Glutamatergic neuron (in vitro differentiated cells): Measurements from ENCODE around the gene ANKRD26. TPM values are rescaled to one million over a fixed set of nuclear protein-coding genes. Genes with fewer than 3 reads are reported as not detected.

Experiments
- DNase-seq: peaks from one replicate; pipeline ENCODE4 v3.0.0; 2022
- H3K27ac Mint-ChIP-seq: one replicate; pipeline ENCODE4 v1.8.0; 2020; ENCODE audit warnings: mild to moderate bottlenecking, mixed read lengths, inconsistent platforms; ENCODE audit not compliant: unreplicated experiment
- H3K27me3 Mint-ChIP-seq: one replicate; pipeline ENCODE4 v1.8.0; 2020; ENCODE audit warnings: mild to moderate bottlenecking, moderate library complexity, mixed read lengths, inconsistent platforms; ENCODE audit not compliant: unreplicated experiment
- H3K36me3 Mint-ChIP-seq: one replicate; pipeline ENCODE4 v1.8.0; 2020; ENCODE audit warnings: mild to moderate bottlenecking, mixed read lengths, inconsistent platforms; ENCODE audit not compliant: unreplicated experiment
- H3K4me1 Mint-ChIP-seq: one replicate; pipeline ENCODE4 v1.8.0; 2020; ENCODE audit warnings: mild to moderate bottlenecking, low read depth, mixed read lengths, inconsistent platforms; ENCODE audit not compliant: unreplicated experiment
- H3K4me3 Mint-ChIP-seq: one replicate; pipeline ENCODE4 v1.8.0; 2020; ENCODE audit warnings: mild to moderate bottlenecking, mixed read lengths, inconsistent platforms; ENCODE audit not compliant: unreplicated experiment
- H3K9me3 Mint-ChIP-seq: one replicate; pipeline ENCODE4 v1.8.0; 2020; ENCODE audit warnings: mild to moderate bottlenecking, moderate library complexity, mixed read lengths, inconsistent platforms; ENCODE audit not compliant: unreplicated experiment
- CTCF ChIP-seq: fragments of 200-600 bp; sonication (generic); IDR thresholded peaks from one replicate; pipeline ENCODE4 v1.5.0; 2021; ENCODE audit not compliant: partially characterized antibody, unreplicated experiment
- total RNA-seq: library from RNA; stranded (reverse); fragmentation: NEBNext Ultra II Directional; extraction: Animal tissue kit (Norgen Biotek cat#: 25700); gene quantifications from one replicate; pipeline ENCODE4 v1.2.1, GENCODE V29; 2021; ENCODE audit not compliant: unreplicated experiment

ANKRD26 gene
- total RNA-seq, 1 donor from 2014 or later = 17.0 TPM

- Mint-ChIP-seq H3K4me3 (no peak overlapping the region), H3K9me3 (peaks cover 1% of the 10 kb centered on the region), H3K4me1 (no peaks in the 10 kb centered on the region), H3K36me3 (no peaks in the 10 kb centered on the region), H3K27me3 (no peaks in the 10 kb centered on the region), H3K27ac (no peak overlapping the region)
- no peak for TF ChIP-seq CTCF
- no peak for DNase-seq
Observed at GRCh38 chr10:26987851-26988250, 112.4 kb downstream of the ANKRD26 start.

- no peak for TF ChIP-seq CTCF
- H3K36me3 Mint-ChIP-seq = no peaks in the 10 kb centered on the region
- H3K4me1 Mint-ChIP-seq = no peaks in the 10 kb centered on the region
- H3K9me3 Mint-ChIP-seq = no peaks in the 10 kb centered on the region
- no peak overlapping the region for H3K27ac Mint-ChIP-seq
- no peaks in the 10 kb centered on the region for H3K27me3 Mint-ChIP-seq
- H3K4me3 Mint-ChIP-seq = no peak overlapping the region
- DNase-seq = no peak
Observed at GRCh38 chr10:26983156-26983555, 117.1 kb downstream of the ANKRD26 start.

GRCh38 chr10:26982058-26982457 lies 118.2 kb downstream of the ANKRD26 start:
- Mint-ChIP-seq H3K27ac (no peak overlapping the region), H3K4me3 (no peak overlapping the region), H3K36me3 (no peaks in the 10 kb centered on the region), H3K27me3 (no peaks in the 10 kb centered on the region), H3K4me1 (no peaks in the 10 kb centered on the region), H3K9me3 (no peaks in the 10 kb centered on the region)
- DNase-seq = no peak
- no peak for TF ChIP-seq CTCF

- no peak for TF ChIP-seq CTCF
- no peak overlapping the region for H3K4me3 Mint-ChIP-seq
- DNase-seq = no peak
- no peaks in the 10 kb centered on the region for H3K27me3 Mint-ChIP-seq
- H3K27ac Mint-ChIP-seq = no peak overlapping the region
- H3K4me1 Mint-ChIP-seq = no peaks in the 10 kb centered on the region
- no peaks in the 10 kb centered on the region for H3K9me3 Mint-ChIP-seq
- no peaks in the 10 kb centered on the region for H3K36me3 Mint-ChIP-seq
Observed at GRCh38 chr10:26981232-26981824, 119.0 kb downstream of the ANKRD26 start.

- Mint-ChIP-seq H3K36me3 (no peaks in the 10 kb centered on the region), H3K9me3 (no peaks in the 10 kb centered on the region), H3K27me3 (no peaks in the 10 kb centered on the region), H3K4me3 (no peak overlapping the region), H3K27ac (no peak overlapping the region), H3K4me1 (no peaks in the 10 kb centered on the region)
- no peak for DNase-seq
- no peak for TF ChIP-seq CTCF
Observed at GRCh38 chr10:26978519-26978918, 121.8 kb downstream of the ANKRD26 start.
